ENCODE data around the gene ROBO1. TPM values are rescaled to one million over a fixed set of nuclear protein-coding genes. Genes with fewer than 3 reads are reported as not detected.

ROBO1 gene
- total RNA-seq, 1 donor from 2014 or later = 71.7 TPM

- Histone ChIP-seq H3K4me1 (ENCODE audit: insufficient read depth, low read length) (no peaks in the 10 kb centered on the region), H4K20me1 (ENCODE audit: insufficient read depth, low read length) (peaks cover 23% of the 10 kb centered on the region), H2AFZ (ENCODE audit: low read depth, low read length) (peak overlapping the region; percentile 88), H3K79me2 (ENCODE audit: insufficient read depth, low read length) (peaks cover 51% of the 10 kb centered on the region), H3K4me3 (ENCODE audit: insufficient read depth, low read depth, low read length) (peak overlapping the region; percentile 95), H3K9me3 (ENCODE audit: insufficient read depth, low read depth, low read length) (no peaks in the 10 kb centered on the region), H3K27ac (ENCODE audit: low read depth, low read length) (peak overlapping the region; percentile 95), H3K36me3 (ENCODE audit: insufficient read depth, low read length) (no peaks in the 10 kb centered on the region), H3K9ac (ENCODE audit: low read length) (peak overlapping the region; percentile 92), H3K27me3 (ENCODE audit: insufficient read depth, low read length) (no peaks in the 10 kb centered on the region), H3K4me2 (ENCODE audit: low read length) (peak overlapping the region; percentile 99)
- FAIRE-seq = no peak
- H3K27me3 Mint-ChIP-seq (ENCODE audit: low read depth, unreplicated experiment) = no peaks in the 10 kb centered on the region
- no peak overlapping the region for H3K4me3 Mint-ChIP-seq (ENCODE audit: unreplicated experiment)
- TF ChIP-seq CTCF (IDR thresholded peaks at IDR 0.05; ENCODE audit: insufficient read depth, low read depth, low read length) (no peak), EZH2 (IDR thresholded peaks at IDR 0.05; ENCODE audit: insufficient read depth, low read length) (no peak)
- DNase-seq (ENCODE audit: low read depth) = no peak
- H3K4me1 Mint-ChIP-seq (ENCODE audit: low read depth, unreplicated experiment) = peaks cover 8% of the 10 kb centered on the region
- no peak overlapping the region for H3K27ac Mint-ChIP-seq (ENCODE audit: unreplicated experiment)
- H3K36me3 Mint-ChIP-seq (ENCODE audit: low read depth, unreplicated experiment) = no peaks in the 10 kb centered on the region
- no peaks in the 10 kb centered on the region for H3K9me3 Mint-ChIP-seq (ENCODE audit: unreplicated experiment)
These were observed 749.5 kb downstream of the ROBO1 start for GRCh38 chr3:79018265-79018664.

DNA sequence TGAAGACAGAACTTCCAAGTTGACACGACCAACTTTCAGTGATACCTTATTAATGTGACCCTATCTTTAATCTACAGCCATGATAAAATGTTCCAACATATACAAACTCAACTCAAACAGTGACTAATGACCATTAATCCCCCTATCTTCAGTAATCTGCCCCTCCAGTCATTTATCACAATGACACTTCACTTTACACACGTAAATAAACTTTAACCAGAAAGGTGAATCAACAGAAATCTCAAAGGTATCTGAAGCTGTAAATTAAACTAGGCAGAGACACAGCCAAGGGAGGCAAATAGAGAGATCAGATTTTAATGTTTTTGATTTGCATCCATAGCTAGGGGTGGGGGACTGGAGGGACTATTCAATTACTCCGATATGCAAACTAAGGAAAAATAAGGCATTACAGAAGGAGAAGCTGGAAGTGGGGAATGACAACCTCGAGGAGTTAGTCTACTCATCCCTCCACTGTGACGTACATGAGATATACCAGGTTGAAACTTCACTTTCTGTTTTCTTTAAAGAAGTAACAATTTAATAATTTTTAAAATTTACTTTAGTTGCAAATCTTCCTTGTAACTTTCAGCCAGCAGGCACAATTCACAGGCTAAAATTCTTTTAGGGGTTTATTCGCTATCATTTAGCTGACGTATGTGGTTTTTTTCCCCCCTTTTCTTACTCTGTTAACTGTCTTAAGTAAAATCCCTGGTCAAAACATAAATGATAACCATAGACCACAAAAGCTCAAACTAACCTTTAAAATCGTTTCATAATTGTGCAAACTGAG is 751.0 kb downstream of the ROBO1 start:
- no peak overlapping the region for H3K4me3 Mint-ChIP-seq (ENCODE audit: unreplicated experiment)
- FAIRE-seq (peak; percentile 13), DNase-seq (ENCODE audit: low read depth) (peak; percentile 38)
- no peaks in the 10 kb centered on the region for H3K27me3 ChIP-seq (ENCODE audit: insufficient read depth, low read length)
- H3K4me1 Mint-ChIP-seq (ENCODE audit: low read depth, unreplicated experiment) = peaks cover 16% of the 10 kb centered on the region
- no peaks in the 10 kb centered on the region for H3K27me3 Mint-ChIP-seq (ENCODE audit: low read depth, unreplicated experiment)
- H3K79me2 ChIP-seq (ENCODE audit: insufficient read depth, low read length) = peaks cover 64% of the 10 kb centered on the region
- H3K9me3 Mint-ChIP-seq (ENCODE audit: unreplicated experiment) = no peaks in the 10 kb centered on the region
- no peaks in the 10 kb centered on the region for H3K36me3 Mint-ChIP-seq (ENCODE audit: low read depth, unreplicated experiment)
- H3K27ac Mint-ChIP-seq (ENCODE audit: unreplicated experiment) = no peak overlapping the region
- TF ChIP-seq EZH2 (IDR thresholded peaks at IDR 0.05; ENCODE audit: insufficient read depth, low read length) (no peak), CTCF (IDR thresholded peaks at IDR 0.05; ENCODE audit: insufficient read depth, low read depth, low read length) (no peak)
- H4K20me1 ChIP-seq (ENCODE audit: insufficient read depth, low read length) = peaks cover 38% of the 10 kb centered on the region
- peak overlapping the region; percentile 95 for H3K4me3 ChIP-seq (ENCODE audit: insufficient read depth, low read depth, low read length)
- peak overlapping the region; percentile 99 for H3K4me2 ChIP-seq (ENCODE audit: low read length)
- no peaks in the 10 kb centered on the region for H3K4me1 ChIP-seq (ENCODE audit: insufficient read depth, low read length)
- peak overlapping the region; percentile 88 for H2AFZ ChIP-seq (ENCODE audit: low read depth, low read length)
- H3K36me3 ChIP-seq (ENCODE audit: insufficient read depth, low read length) = no peaks in the 10 kb centered on the region
- no peaks in the 10 kb centered on the region for H3K9me3 ChIP-seq (ENCODE audit: insufficient read depth, low read depth, low read length)
- H3K27ac ChIP-seq (ENCODE audit: low read depth, low read length) = peak overlapping the region; percentile 39
- peak overlapping the region; percentile 92 for H3K9ac ChIP-seq (ENCODE audit: low read length)

DNA sequence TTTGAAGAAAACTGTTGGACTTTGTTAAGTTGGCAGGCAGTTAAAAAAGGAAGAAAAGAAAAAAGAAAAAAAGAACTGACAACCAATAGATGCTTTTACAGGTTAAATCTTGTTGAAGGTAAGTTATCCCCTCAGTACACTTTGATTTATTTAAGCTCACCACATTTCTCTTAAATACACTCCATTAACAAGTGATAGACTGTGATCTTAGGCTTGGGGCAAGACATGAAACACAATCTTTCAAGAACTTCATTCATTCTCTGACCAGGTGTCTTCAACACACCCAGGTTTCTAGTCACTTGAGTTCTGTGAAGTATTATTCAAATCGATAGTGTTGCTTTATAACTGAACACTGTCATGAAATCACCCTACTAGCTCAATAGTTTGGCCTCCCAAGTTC is 751.9 kb downstream of the ROBO1 start:
- no peaks in the 10 kb centered on the region for H3K36me3 Mint-ChIP-seq (ENCODE audit: low read depth, unreplicated experiment)
- H2AFZ ChIP-seq (ENCODE audit: low read depth, low read length) = no peak overlapping the region
- peak overlapping the region; percentile 99 for H3K4me2 ChIP-seq (ENCODE audit: low read length)
- H3K9me3 Mint-ChIP-seq (ENCODE audit: unreplicated experiment) = no peaks in the 10 kb centered on the region
- no peak overlapping the region for H3K4me3 ChIP-seq (ENCODE audit: insufficient read depth, low read depth, low read length)
- H3K27me3 Mint-ChIP-seq (ENCODE audit: low read depth, unreplicated experiment) = no peaks in the 10 kb centered on the region
- no peaks in the 10 kb centered on the region for H3K36me3 ChIP-seq (ENCODE audit: insufficient read depth, low read length)
- H3K4me1 Mint-ChIP-seq (ENCODE audit: low read depth, unreplicated experiment) = peaks cover 16% of the 10 kb centered on the region
- H3K27ac ChIP-seq (ENCODE audit: low read depth, low read length) = no peak overlapping the region
- H3K4me1 ChIP-seq (ENCODE audit: insufficient read depth, low read length) = no peaks in the 10 kb centered on the region
- peaks cover 39% of the 10 kb centered on the region for H4K20me1 ChIP-seq (ENCODE audit: insufficient read depth, low read length)
- peaks cover 69% of the 10 kb centered on the region for H3K79me2 ChIP-seq (ENCODE audit: insufficient read depth, low read length)
- H3K27ac Mint-ChIP-seq (ENCODE audit: unreplicated experiment) = no peak overlapping the region
- H3K9me3 ChIP-seq (ENCODE audit: insufficient read depth, low read depth, low read length) = no peaks in the 10 kb centered on the region
- DNase-seq (ENCODE audit: low read depth) (no peak), FAIRE-seq (peak; percentile 37)
- no peak overlapping the region for H3K4me3 Mint-ChIP-seq (ENCODE audit: unreplicated experiment)
- H3K27me3 ChIP-seq (ENCODE audit: insufficient read depth, low read length) = no peaks in the 10 kb centered on the region
- H3K9ac ChIP-seq (ENCODE audit: low read length) = no peak overlapping the region
- TF ChIP-seq EZH2 (IDR thresholded peaks at IDR 0.05; ENCODE audit: insufficient read depth, low read length) = no peak
